AG10803 (cell line): ENCODE measurements around the gene NCAM2.

Experiments
- DNase-seq: peaks from one replicate; pipeline ENCODE4 v3.0.0; 2010; ENCODE audit warnings: low read depth
- H3K4me3 ChIP-seq: 2 replicates; pipeline ENCODE4 v1.5.1; 2011; ENCODE audit warnings: mild to moderate bottlenecking, low read length, control low read depth
- TF ChIP-seq, protein P1 (sequence below): conservative IDR thresholded peaks from 2 replicates; pipeline ENCODE4 v1.5.1; 2011; ENCODE audit warnings: mild to moderate bottlenecking, low read length, control low read depth, inconsistent platforms

Gene NCAM2

DNA sequence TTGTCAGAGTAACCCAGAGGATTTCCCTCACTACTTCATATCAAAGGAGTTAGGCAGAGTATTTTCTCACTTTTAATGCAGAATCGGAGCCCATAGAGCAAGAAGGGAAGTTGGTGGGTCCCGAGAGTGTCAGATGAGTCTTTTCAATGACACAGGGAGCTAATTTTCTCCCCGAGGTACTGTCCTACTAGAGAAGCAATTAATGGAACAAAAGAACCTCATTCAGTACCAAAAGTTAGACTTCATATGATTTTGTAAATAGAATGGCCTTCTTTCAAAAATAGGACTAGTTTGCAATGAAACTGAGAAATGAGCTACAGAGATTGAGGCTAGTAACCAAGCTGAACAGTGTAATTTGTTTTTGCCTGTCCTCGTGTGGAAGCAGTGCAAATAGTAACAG, 3.9 kb downstream of the NCAM2 start:
- DNase-seq: no peak
- TF ChIP-seq, protein P1, sequence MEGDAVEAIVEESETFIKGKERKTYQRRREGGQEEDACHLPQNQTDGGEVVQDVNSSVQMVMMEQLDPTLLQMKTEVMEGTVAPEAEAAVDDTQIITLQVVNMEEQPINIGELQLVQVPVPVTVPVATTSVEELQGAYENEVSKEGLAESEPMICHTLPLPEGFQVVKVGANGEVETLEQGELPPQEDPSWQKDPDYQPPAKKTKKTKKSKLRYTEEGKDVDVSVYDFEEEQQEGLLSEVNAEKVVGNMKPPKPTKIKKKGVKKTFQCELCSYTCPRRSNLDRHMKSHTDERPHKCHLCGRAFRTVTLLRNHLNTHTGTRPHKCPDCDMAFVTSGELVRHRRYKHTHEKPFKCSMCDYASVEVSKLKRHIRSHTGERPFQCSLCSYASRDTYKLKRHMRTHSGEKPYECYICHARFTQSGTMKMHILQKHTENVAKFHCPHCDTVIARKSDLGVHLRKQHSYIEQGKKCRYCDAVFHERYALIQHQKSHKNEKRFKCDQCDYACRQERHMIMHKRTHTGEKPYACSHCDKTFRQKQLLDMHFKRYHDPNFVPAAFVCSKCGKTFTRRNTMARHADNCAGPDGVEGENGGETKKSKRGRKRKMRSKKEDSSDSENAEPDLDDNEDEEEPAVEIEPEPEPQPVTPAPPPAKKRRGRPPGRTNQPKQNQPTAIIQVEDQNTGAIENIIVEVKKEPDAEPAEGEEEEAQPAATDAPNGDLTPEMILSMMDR: no peak
- H3K4me3 ChIP-seq: no peak overlapping the region

- DNase-seq: peak; percentile 26
- no peak overlapping the region for H3K4me3 ChIP-seq
- TF ChIP-seq, protein P1: peak; percentile 48
These were observed 5.5 kb downstream of the NCAM2 start for GRCh38 chr21:21003701-21004100.

GRCh38 chr21:21007606-21008005, 9.4 kb downstream of the NCAM2 start:
- TF ChIP-seq, protein P1: no peak
- peak; percentile 3 for DNase-seq
- H3K4me3 ChIP-seq: no peak overlapping the region

DNA sequence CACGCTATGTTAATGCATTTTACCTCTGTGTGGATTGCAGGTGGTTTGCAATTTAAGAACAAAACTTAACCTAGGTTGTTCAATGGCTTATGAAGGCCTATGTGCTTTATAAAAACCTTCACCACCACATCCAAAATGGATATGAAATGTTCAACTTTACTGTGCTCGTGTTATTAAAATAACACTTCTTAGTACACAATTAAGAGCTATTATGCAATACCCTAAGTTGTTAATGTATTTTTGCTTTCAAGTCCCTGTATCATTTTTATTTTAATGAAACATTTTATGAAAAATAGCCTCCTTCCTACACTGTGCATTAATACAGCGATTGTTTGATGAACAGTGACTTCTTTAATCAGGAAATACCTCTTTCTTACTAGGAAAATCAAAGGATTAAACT, 12.0 kb downstream of the NCAM2 start:
- TF ChIP-seq, protein P1: no peak
- no peak overlapping the region for H3K4me3 ChIP-seq
- no peak for DNase-seq

DNA sequence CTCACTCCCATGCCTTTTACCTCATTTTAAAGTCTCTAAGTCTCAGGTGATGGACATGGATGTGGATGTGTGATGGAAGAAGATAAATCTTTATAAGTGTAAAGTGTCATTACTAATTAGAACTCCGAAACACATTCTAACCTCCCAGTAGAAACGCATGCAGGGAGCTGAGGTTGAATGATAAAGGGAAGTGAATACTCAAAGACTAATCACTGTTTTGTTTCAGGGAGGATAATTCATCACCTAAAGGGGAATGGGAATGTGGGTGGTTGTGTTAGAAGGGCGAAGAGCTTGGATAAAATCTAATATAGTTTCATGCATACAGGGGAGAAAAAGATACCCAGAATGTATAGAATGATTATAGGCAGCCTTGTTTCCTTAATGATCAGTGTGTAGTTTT, 12.5 kb downstream of the NCAM2 start:
- no peak overlapping the region for H3K4me3 ChIP-seq
- TF ChIP-seq, protein P1: no peak
- DNase-seq: no peak

DNA sequence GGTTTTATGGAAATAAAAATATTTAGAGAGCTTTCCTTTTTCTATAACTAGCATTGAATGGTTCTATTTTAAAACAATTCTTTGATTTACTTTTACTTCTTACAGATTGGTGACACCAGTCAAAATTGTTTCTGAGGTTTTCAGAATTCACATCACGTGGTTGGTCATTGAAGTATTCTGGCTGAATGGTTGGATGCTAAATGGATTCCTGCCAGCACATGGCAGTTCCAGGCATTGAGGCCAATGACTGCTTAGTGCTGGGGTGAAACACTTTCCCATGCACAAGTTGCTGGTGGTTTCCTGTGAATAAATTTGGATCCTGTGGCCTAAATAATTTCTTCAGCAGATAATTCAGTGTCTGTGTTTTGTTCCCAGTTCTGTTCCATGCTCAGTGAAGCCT, 20.6 kb downstream of the NCAM2 start:
- no peak for DNase-seq
- TF ChIP-seq, protein P1: no peak
- no peak overlapping the region for H3K4me3 ChIP-seq

GRCh38 chr21:21019681-21020080, 21.5 kb downstream of the NCAM2 start:
- no peak for DNase-seq
- TF ChIP-seq, protein P1: no peak
- no peak overlapping the region for H3K4me3 ChIP-seq
